Measurements from ENCODE around the gene OSBPL3.

OSBPL3 gene

DNA sequence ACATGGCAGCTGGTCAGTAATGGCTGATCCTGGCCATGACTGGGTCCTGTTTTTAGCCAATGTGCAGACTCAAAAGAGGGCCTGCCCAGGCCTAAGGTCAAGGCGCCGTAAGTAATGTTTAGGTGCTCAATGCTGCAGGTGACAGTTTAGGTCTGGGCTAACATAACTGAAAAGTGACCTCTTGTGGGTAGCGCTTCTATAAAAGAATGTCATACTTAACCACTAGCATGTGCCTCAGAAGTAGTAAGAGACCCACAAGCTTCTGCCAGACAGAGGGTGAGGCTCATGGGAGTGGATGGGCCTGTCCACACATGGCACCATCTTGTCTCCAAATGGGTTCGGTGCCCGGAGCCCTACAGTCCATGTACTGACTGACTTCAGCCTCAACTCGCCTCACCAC, 132.2 kb downstream of the OSBPL3 start:
- DNase-seq (ENCODE audit: low read depth): no peak
- no peak overlapping the region for H3K4me3 ChIP-seq (replicated peaks; ENCODE audit: low read depth, low read length)
- TF ChIP-seq, protein P1, sequence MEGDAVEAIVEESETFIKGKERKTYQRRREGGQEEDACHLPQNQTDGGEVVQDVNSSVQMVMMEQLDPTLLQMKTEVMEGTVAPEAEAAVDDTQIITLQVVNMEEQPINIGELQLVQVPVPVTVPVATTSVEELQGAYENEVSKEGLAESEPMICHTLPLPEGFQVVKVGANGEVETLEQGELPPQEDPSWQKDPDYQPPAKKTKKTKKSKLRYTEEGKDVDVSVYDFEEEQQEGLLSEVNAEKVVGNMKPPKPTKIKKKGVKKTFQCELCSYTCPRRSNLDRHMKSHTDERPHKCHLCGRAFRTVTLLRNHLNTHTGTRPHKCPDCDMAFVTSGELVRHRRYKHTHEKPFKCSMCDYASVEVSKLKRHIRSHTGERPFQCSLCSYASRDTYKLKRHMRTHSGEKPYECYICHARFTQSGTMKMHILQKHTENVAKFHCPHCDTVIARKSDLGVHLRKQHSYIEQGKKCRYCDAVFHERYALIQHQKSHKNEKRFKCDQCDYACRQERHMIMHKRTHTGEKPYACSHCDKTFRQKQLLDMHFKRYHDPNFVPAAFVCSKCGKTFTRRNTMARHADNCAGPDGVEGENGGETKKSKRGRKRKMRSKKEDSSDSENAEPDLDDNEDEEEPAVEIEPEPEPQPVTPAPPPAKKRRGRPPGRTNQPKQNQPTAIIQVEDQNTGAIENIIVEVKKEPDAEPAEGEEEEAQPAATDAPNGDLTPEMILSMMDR (IDR thresholded peaks at IDR 0.05; ENCODE audit: low read length, missing control alignments): no peak

DNA sequence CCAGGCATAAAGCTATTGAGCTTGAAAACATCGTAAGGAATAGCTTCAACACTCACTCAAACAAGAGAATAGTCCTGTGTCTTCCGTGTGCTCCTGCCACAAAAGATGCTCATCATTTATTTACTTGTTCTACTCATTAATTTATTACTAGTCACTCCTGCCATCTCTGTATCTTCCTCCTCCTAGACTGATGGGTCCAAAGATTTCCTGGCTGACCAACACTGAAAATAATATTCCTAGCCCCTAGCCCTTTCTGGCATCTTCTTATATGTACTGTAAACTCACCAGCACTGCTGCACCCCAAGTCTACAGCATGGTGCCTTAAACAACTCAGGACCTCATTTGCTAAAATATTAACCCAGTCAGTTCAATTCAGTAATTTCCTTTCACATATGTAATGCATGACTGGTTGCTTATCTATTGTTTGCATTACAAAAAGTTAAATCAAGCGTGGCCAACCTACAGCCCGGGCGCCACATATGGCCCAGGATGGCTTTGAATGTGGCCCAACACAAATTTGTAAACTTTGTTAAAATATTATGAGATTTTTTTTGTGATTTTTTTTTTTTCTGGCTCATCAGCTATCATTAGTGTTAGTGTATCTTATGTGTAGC, 136.1 kb downstream of the OSBPL3 start:
- TF ChIP-seq, protein P1 (IDR thresholded peaks at IDR 0.05; ENCODE audit: low read length, missing control alignments): no peak
- H3K4me3 ChIP-seq (replicated peaks; ENCODE audit: low read depth, low read length): no peak overlapping the region
- no peak for DNase-seq (ENCODE audit: low read depth)

DNA sequence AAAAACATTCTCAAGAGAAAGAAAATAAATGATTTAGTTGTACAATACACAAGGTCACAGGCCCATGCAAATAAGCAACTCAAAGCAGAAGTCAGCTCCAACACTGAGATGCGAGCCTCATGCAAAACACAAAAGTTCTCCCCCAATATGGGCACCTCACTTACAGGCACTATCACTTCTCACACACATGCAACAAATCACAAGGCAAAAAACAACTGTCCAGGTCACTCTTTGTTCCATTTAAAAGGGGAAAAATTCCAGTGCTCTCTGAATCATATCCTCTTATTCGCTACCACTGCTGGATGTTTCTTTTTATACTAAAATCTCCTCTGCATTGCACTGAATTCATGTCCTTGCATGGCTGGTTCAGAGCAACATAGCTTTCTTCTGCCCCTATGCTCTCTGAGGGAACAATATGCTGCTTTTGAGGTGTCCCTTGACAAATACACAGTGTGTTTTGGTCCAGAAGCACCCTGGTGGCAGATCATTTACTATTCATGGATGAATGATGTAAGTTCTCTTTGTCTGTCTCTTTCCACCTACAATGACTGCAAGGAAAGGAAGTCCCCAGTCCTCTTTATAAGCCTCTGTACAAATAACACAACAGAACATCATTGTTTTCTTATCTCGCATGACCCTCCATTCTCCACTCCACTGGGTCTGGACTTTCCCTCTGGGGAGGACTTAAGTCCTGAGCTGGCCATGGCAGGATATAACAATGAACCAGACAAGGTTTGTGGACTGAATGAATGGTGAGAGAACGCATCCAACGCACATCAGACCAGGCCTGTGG, 137.3 kb downstream of the OSBPL3 start:
- no peak overlapping the region for H3K4me3 ChIP-seq (replicated peaks; ENCODE audit: low read depth, low read length)
- peak; percentile 54 for DNase-seq (ENCODE audit: low read depth)
- TF ChIP-seq, protein P1 (IDR thresholded peaks at IDR 0.05; ENCODE audit: low read length, missing control alignments): no peak

DNA sequence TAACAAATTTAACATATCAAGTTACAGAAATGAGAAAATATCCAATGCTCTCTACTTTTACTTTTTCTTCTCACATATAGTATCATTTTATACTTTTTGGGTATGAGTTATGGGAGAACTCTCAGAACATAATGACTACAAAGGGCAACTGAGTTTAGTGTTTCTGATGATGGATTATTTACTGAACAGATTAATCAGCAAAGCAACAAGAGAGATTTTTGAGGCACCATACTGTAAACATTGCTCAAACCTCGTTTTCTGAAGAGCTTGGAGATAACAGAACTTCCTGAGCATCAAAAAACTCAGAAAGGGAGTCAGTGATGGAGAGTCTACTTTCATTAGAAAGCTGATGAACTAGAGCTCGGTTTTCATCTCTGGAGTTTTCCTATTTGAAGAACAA, 137.9 kb downstream of the OSBPL3 start:
- TF ChIP-seq, protein P1 (IDR thresholded peaks at IDR 0.05; ENCODE audit: low read length, missing control alignments): no peak
- no peak for DNase-seq (ENCODE audit: low read depth)
- H3K4me3 ChIP-seq (replicated peaks; ENCODE audit: low read depth, low read length): no peak overlapping the region

DNA sequence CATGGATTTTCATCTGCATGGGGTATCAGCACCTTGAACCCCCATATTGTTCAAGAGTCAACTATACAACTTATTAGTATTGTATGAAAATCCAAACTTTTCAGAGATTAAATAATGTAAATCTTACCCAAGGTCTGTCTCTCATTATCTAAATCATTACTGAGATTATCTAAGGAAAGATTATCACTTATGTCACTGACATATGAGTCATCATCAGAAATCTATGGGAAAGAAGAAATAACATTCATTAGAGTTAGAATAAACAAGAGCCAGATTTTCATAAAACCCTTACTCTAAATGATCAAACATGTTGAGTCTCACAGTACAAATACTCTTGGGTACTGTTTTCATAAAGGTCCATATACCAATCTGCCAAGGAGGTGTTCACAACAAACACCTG, 139.4 kb downstream of the OSBPL3 start:
- DNase-seq (ENCODE audit: low read depth): no peak
- TF ChIP-seq, protein P1 (IDR thresholded peaks at IDR 0.05; ENCODE audit: low read length, missing control alignments): no peak
- no peak overlapping the region for H3K4me3 ChIP-seq (replicated peaks; ENCODE audit: low read depth, low read length)

DNA sequence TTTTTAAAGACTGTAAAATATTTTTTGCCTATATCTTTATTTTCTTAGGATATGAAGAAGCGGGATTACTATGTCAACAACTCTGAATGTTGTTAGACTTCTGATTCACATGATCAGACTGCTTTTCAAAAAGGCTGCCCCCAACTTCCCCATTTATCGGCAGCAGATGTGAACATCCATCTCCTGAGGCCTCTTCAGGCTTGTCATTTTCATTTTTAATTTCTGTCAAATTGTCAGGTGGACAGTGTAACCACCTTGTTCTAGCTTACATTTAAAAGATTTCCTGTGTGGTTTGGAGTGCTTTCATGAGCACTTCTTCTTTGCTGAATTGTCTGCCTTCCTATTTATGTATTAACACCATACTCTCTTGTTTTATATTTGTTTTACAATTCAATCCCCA, 143.9 kb downstream of the OSBPL3 start:
- no peak overlapping the region for H3K4me3 ChIP-seq (replicated peaks; ENCODE audit: low read depth, low read length)

More for the DNA sequence above, 143.9 kb downstream of the OSBPL3 start:
- TF ChIP-seq, protein P1 (IDR thresholded peaks at IDR 0.05; ENCODE audit: low read length, missing control alignments): no peak
- no peak for DNase-seq (ENCODE audit: low read depth)

Data from fibroblast of pulmonary artery (primary cell).